HepG2 (cell line): ENCODE data around the gene DRAP1.

Experiments used
- ETV6 ChIP-seq: sonication (generic); formaldehyde crosslinking; conservative IDR thresholded peaks from 2 replicates; pipeline ENCODE4 v1.4.0; 2020; ENCODE audit warnings: missing genetic modification reagents
- EZH2 ChIP-seq: conservative IDR thresholded peaks from 2 replicates; pipeline ENCODE4 v1.6.1; 2012; ENCODE audit warnings: mild to moderate bottlenecking, low read depth, low read length, moderate library complexity
- POLR2AphosphoS5 ChIP-seq: IDR thresholded peaks from 2 replicates; pipeline ENCODE4 v1.6.1; 2012; ENCODE audit warnings: low read depth, low read length
- SALL1 ChIP-seq: sonication (generic); formaldehyde crosslinking; IDR thresholded peaks from 2 replicates; pipeline ENCODE4 v1.8.0; 2022; ENCODE audit warnings: mild to moderate bottlenecking, missing genetic modification reagents
- SATB2 ChIP-seq: sonication (generic); formaldehyde crosslinking; IDR thresholded peaks from 2 replicates; pipeline ENCODE4 v1.5.0; 2020; ENCODE audit warnings: missing genetic modification reagents
- ZNF205 ChIP-seq: IDR thresholded peaks from 2 replicates; pipeline ENCODE4 v1.6.1; 2018; ENCODE audit warnings: missing biosample characterization, missing genetic modification reagents
- ZNF296 ChIP-seq: sonication (generic); formaldehyde crosslinking; conservative IDR thresholded peaks from 2 replicates; pipeline ENCODE4 v1.5.0; 2020; ENCODE audit warnings: mild to moderate bottlenecking, missing genetic modification reagents
- ZNF317 ChIP-seq: sonication (generic); formaldehyde crosslinking; IDR thresholded peaks from 2 replicates; pipeline ENCODE4 v1.5.0; 2020; ENCODE audit warnings: mild to moderate bottlenecking, missing genetic modification reagents
- ZNF501 ChIP-seq: sonication (generic); formaldehyde crosslinking; IDR thresholded peaks from 2 replicates; pipeline ENCODE4 v1.5.1; 2020; ENCODE audit warnings: mild to moderate bottlenecking, moderate library complexity, missing genetic modification reagents
- ZNF720 ChIP-seq: sonication (generic); formaldehyde crosslinking; IDR thresholded peaks from 2 replicates; pipeline ENCODE4 v1.4.0; 2020; ENCODE audit warnings: missing genetic modification reagents
- TF ChIP-seq, protein P1 (sequence below): IDR thresholded peaks from 2 replicates; pipeline ENCODE4 v1.6.1; 2016
- TF ChIP-seq, protein P2 (sequence below): sonication (generic); formaldehyde crosslinking; IDR thresholded peaks from 2 replicates; pipeline ENCODE4 v1.5.0; 2020; ENCODE audit warnings: mild to moderate bottlenecking, missing genetic modification reagents, moderate library complexity
- TF ChIP-seq, protein P3 (sequence below): sonication (generic); formaldehyde crosslinking; conservative IDR thresholded peaks from 2 replicates; pipeline ENCODE4 v1.4.0; 2020; ENCODE audit warnings: missing genetic modification reagents
- TF ChIP-seq, protein P4 (sequence below): sonication (generic); formaldehyde crosslinking; IDR thresholded peaks from 2 replicates; pipeline ENCODE4 v1.4.0; 2020; ENCODE audit warnings: missing genetic modification reagents

DNA sequence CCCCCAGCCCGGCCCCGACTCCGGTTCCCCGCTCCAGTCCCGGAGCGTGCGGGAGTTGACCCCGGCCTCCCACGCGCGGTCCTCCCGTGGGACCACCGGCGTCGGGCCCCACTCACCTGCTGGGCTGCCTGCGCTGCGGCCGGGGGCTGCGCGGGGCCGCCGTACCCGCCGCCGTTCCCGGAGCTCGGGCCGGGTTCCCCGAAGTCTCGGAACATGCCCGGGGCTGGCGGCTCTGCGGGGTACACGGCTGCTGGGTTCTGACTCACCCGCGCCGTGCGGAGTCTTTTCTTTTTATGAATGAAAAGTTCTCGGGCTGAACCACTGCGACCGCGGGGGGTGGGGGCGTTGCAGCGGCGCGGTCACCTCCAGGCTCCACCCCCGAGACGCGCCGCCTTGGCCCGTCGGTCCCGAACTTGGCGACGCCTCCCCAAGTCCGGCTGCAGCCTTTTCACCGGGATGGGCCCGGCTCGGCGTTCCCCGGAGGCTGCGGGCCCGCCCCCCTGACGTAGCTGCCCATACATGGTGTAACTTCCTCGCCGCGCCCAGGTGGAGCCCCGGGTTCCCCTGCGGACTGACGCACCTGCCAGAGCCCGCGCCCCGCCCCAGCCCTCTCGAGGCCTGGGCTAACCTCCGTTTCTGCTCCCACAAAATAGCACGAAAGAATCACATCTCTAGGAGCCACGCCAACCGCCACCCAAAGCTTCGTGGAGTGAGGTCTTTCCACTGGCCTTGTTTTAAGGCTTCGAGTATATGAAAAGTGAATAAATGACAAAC is 18.9 kb upstream of the DRAP1 start, which contains the start of gene FOSL1:
- TF ChIP-seq POLR2AphosphoS5 (peak; percentile 65), ZNF317 (CRISPR knock-in tag) (no peak), ZNF296 (CRISPR knock-in tag) (no peak), ZNF720 (CRISPR knock-in tag) (no peak), SALL1 (CRISPR knock-in tag) (peak; percentile 47; the same call in 1 of the 2 replicates), ZNF205 (peak; percentile 35; the same call in 1 of the 2 replicates), SATB2 (no peak), ETV6 (CRISPR knock-in tag) (no peak), EZH2 (no peak), ZNF501 (CRISPR knock-in tag) (peak; percentile 22; the same call in 1 of the 2 replicates)
- TF ChIP-seq, protein P1, sequence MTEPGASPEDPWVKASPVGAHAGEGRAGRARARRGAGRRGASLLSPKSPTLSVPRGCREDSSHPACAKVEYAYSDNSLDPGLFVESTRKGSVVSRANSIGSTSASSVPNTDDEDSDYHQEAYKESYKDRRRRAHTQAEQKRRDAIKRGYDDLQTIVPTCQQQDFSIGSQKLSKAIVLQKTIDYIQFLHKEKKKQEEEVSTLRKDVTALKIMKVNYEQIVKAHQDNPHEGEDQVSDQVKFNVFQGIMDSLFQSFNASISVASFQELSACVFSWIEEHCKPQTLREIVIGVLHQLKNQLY (CRISPR knock-in tag), result no peak
- TF ChIP-seq, protein P2, sequence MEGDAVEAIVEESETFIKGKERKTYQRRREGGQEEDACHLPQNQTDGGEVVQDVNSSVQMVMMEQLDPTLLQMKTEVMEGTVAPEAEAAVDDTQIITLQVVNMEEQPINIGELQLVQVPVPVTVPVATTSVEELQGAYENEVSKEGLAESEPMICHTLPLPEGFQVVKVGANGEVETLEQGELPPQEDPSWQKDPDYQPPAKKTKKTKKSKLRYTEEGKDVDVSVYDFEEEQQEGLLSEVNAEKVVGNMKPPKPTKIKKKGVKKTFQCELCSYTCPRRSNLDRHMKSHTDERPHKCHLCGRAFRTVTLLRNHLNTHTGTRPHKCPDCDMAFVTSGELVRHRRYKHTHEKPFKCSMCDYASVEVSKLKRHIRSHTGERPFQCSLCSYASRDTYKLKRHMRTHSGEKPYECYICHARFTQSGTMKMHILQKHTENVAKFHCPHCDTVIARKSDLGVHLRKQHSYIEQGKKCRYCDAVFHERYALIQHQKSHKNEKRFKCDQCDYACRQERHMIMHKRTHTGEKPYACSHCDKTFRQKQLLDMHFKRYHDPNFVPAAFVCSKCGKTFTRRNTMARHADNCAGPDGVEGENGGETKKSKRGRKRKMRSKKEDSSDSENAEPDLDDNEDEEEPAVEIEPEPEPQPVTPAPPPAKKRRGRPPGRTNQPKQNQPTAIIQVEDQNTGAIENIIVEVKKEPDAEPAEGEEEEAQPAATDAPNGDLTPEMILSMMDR (CRISPR knock-in tag), result peak; percentile 15; the same call in 1 of the 2 replicates
- TF ChIP-seq, protein P3, sequence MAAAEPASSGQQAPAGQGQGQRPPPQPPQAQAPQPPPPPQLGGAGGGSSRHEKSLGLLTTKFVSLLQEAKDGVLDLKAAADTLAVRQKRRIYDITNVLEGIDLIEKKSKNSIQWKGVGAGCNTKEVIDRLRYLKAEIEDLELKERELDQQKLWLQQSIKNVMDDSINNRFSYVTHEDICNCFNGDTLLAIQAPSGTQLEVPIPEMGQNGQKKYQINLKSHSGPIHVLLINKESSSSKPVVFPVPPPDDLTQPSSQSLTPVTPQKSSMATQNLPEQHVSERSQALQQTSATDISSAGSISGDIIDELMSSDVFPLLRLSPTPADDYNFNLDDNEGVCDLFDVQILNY (CRISPR knock-in tag), result no peak
- TF ChIP-seq, protein P4, sequence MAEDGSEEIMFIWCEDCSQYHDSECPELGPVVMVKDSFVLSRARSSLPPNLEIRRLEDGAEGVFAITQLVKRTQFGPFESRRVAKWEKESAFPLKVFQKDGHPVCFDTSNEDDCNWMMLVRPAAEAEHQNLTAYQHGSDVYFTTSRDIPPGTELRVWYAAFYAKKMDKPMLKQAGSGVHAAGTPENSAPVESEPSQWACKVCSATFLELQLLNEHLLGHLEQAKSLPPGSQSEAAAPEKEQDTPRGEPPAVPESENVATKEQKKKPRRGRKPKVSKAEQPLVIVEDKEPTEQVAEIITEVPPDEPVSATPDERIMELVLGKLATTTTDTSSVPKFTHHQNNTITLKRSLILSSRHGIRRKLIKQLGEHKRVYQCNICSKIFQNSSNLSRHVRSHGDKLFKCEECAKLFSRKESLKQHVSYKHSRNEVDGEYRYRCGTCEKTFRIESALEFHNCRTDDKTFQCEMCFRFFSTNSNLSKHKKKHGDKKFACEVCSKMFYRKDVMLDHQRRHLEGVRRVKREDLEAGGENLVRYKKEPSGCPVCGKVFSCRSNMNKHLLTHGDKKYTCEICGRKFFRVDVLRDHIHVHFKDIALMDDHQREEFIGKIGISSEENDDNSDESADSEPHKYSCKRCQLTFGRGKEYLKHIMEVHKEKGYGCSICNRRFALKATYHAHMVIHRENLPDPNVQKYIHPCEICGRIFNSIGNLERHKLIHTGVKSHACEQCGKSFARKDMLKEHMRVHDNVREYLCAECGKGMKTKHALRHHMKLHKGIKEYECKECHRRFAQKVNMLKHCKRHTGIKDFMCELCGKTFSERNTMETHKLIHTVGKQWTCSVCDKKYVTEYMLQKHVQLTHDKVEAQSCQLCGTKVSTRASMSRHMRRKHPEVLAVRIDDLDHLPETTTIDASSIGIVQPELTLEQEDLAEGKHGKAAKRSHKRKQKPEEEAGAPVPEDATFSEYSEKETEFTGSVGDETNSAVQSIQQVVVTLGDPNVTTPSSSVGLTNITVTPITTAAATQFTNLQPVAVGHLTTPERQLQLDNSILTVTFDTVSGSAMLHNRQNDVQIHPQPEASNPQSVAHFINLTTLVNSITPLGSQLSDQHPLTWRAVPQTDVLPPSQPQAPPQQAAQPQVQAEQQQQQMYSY (CRISPR knock-in tag), result no peak
